ENCODE data around the gene GPR39. TPM values are rescaled to one million over a fixed set of nuclear protein-coding genes. Genes with fewer than 3 reads are reported as not detected.

The GPR39 gene
- total RNA-seq, 1 experiment from 2014 or later = 0.50 TPM

- H2BK120ac ChIP-seq (ENCODE audit: low read depth, low read length, poor library complexity, severe bottlenecking) = no peak overlapping the region
- TF ChIP-seq CTCF (conservative IDR thresholded peaks at IDR 0.05) = no peak
- no peak overlapping the region for H4K91ac ChIP-seq (ENCODE audit: insufficient read length, low read depth, low read length)
- no peak overlapping the region for H4K8ac ChIP-seq (replicated peaks; ENCODE audit: insufficient read length, low read depth, low read length)
- no peak overlapping the region for H3K23ac ChIP-seq (ENCODE audit: insufficient read length, low read depth, low read length)
- H3K79me2 ChIP-seq (ENCODE audit: insufficient read depth, low read length) = no peaks in the 10 kb centered on the region
- no peak overlapping the region for H2BK20ac ChIP-seq (ENCODE audit: low read depth, low read length, poor library complexity, severe bottlenecking)
- no peak overlapping the region for H3K27ac ChIP-seq (ENCODE audit: insufficient read length, low read depth, low read length)
- no peaks in the 10 kb centered on the region for H3K4me1 Mint-ChIP-seq
- no peak overlapping the region for H3T11ph ChIP-seq (ENCODE audit: low read length)
- H3K27me3 Mint-ChIP-seq (ENCODE audit: low read depth) = no peaks in the 10 kb centered on the region
- H3K36me3 Mint-ChIP-seq (ENCODE audit: insufficient read depth in 1 of 3, low read depth in 3 of 3) = peaks cover 0 to 14% (median 4%) of the 10 kb centered on the region in 3 experiments; a peak in 5 of 7 replicates
- no peak overlapping the region for H3K4me2 ChIP-seq (ENCODE audit: insufficient read depth, insufficient read length, low read length)
- H2AFZ ChIP-seq (ENCODE audit: low read length) = no peak overlapping the region
- no peak overlapping the region for H2BK12ac ChIP-seq (ENCODE audit: insufficient read length, low read depth, low read length)
- WGBS (ENCODE audit: extremely low coverage, insufficient read length, low lambda C conversion rate) = no CpG with 5 or more reads among the region's 2 CpGs
- H3K56ac ChIP-seq (ENCODE audit: insufficient read length, low read depth, low read length) = no peak overlapping the region
- H3K9ac ChIP-seq (ENCODE audit: extremely low read depth, insufficient read length, low read length) = no peak overlapping the region
- no peaks in the 10 kb centered on the region for H3K27me3 ChIP-seq (ENCODE audit: insufficient read depth, low read length)
- no peak overlapping the region for H2AK5ac ChIP-seq (ENCODE audit: insufficient read length, low read length)
- H3K9me3 ChIP-seq (ENCODE audit: control insufficient read depth, low read depth, low read length) = peaks cover 19% of the 10 kb centered on the region
- H3K4me1 ChIP-seq (ENCODE audit: insufficient read depth, low read length) = no peaks in the 10 kb centered on the region
- H2BK15ac ChIP-seq (ENCODE audit: low read depth, low read length) = no peak overlapping the region
- H3K18ac ChIP-seq (ENCODE audit: insufficient read length, low read depth, low read length) = no peak overlapping the region
- H3K27ac Mint-ChIP-seq = no peak overlapping the region
- H3K14ac ChIP-seq (ENCODE audit: insufficient read depth, low read length) = no peak overlapping the region
- no peak overlapping the region for H3K4ac ChIP-seq (ENCODE audit: low read depth, low read length)
- no peaks in the 10 kb centered on the region for H4K20me1 ChIP-seq (ENCODE audit: control insufficient read depth, insufficient read depth, insufficient read length)
- no peak overlapping the region for H3K4me3 Mint-ChIP-seq
- H3K23me2 ChIP-seq (ENCODE audit: insufficient read length, low read depth, low read length, poor library complexity, severe bottlenecking) = no peaks in the 10 kb centered on the region
- H4K5ac ChIP-seq (ENCODE audit: insufficient read length, low read depth, low read length) = no peak overlapping the region
- no peaks in the 10 kb centered on the region for H3K79me1 ChIP-seq (ENCODE audit: insufficient read depth, low read depth, low read length, poor library complexity, severe bottlenecking)
- H3K9me3 Mint-ChIP-seq = peaks cover 18 to 19% of the 10 kb centered on the region in 2 experiments; a peak in 4 of 5 replicates
- no peak for DNase-seq
- H2BK5ac ChIP-seq (ENCODE audit: insufficient read length, low read length) = no peak overlapping the region
Measured at GRCh38 chr2:132470746-132471145, 54.1 kb downstream of the GPR39 start.

Measured in H9 (cell line).